K562 (cell line): ENCODE results near the gene FAM180B. TPM values are rescaled to one million over a fixed set of nuclear protein-coding genes. Genes with fewer than 3 reads are reported as not detected.

Source experiments
- ATF4 ChIP-seq: fragments of 450-650 bp; formaldehyde crosslinking; IDR thresholded peaks from 2 replicates; pipeline ENCODE4 v1.4.0; 2022; ENCODE audit warnings: mild to moderate bottlenecking, moderate library complexity
- CBFA2T2 ChIP-seq: fragments of 450-650 bp; conservative IDR thresholded peaks from 2 replicates; pipeline ENCODE4 v1.6.1; 2017; ENCODE audit warnings: mild to moderate bottlenecking
- CXXC5 ChIP-seq: fragments of 250-450 bp; sonication (Bioruptor Pico); IDR thresholded peaks from 2 replicates; pipeline ENCODE4 v1.8.0; 2022; ENCODE audit warnings: inconsistent platforms, mild to moderate bottlenecking, moderate library complexity
- ETS2 ChIP-seq: IDR thresholded peaks from 2 replicates; pipeline ENCODE4 v1.6.1; 2016; ENCODE audit warnings: borderline replicate concordance, missing genetic modification characterization, mild to moderate bottlenecking, moderate library complexity, missing compliant biosample characterization; ENCODE audit not compliant: poor library complexity, severe bottlenecking
- ETV6 ChIP-seq, 3 experiments: fragments of 150-350 bp in 1 of 3; sonication (generic) in 1 of 3; formaldehyde crosslinking in 1 of 3; IDR thresholded peaks; 2 replicates each; pipeline versions ENCODE4 v1.6.1 to v1.8.0; 2014 to 2022; ENCODE audit warnings: borderline replicate concordance in 2 of 3, low read depth in 2 of 3, antibody characterized with exemption in 1 of 3, low read length in 1 of 3, mild to moderate bottlenecking in 1 of 3, missing genetic modification reagents in 1 of 3
- HMGN3 ChIP-seq: IDR thresholded peaks from 2 replicates; pipeline ENCODE4 v1.6.1; 2011; ENCODE audit warnings: borderline replicate concordance, low read depth, mild to moderate bottlenecking, mixed read lengths, low read length; ENCODE audit not compliant: insufficient read length; ENCODE audit errors: extremely low read depth
- ID3 ChIP-seq, 2 experiments: fragments of 250-450 bp in 1 of 2; fragments of 450-650 bp in 1 of 2; sonication (Bioruptor Pico) in 1 of 2; IDR thresholded peaks; 2 replicates each; pipeline versions ENCODE4 v1.6.1 to v1.8.0; 2016 to 2021; ENCODE audit warnings: mild to moderate bottlenecking in 2 of 2, moderate library complexity in 2 of 2, missing compliant biosample characterization in 1 of 2, missing genetic modification characterization in 1 of 2
- IRF9 ChIP-seq: fragments of 450-650 bp; IDR thresholded peaks from 2 replicates; pipeline ENCODE4 v1.6.1; 2016; ENCODE audit warnings: missing biosample characterization, missing genetic modification characterization
- KDM1A ChIP-seq, 2 experiments: fragments of 450-650 bp; IDR thresholded peaks; 2 replicates each; pipeline ENCODE4 v1.6.1; 2016; ENCODE audit warnings: mild to moderate bottlenecking in 2 of 2
- MAFK ChIP-seq: IDR thresholded peaks from 2 replicates; pipeline ENCODE4 v1.6.1; 2011; ENCODE audit warnings: low read length, improper control_type of control experiment
- MCM3 ChIP-seq: fragments of 450-650 bp; IDR thresholded peaks from 2 replicates; pipeline ENCODE4 v1.6.1; 2016
- MNT ChIP-seq, 2 experiments: fragments of 450-650 bp; conservative IDR thresholded peaks; 2 replicates each; pipeline ENCODE4 v1.6.1; 2017; ENCODE audit warnings: mild to moderate bottlenecking in 2 of 2, moderate library complexity in 2 of 2
- NR3C1 ChIP-seq: sonication (generic); formaldehyde crosslinking; IDR thresholded peaks from 2 replicates; pipeline ENCODE4 v1.8.1; 2022; ENCODE audit warnings: missing genetic modification reagents
- PML ChIP-seq: IDR thresholded peaks from 2 replicates; pipeline ENCODE4 v1.6.1; 2012; ENCODE audit warnings: low read length, inconsistent platforms
- RBM15 ChIP-seq: fragments of 200-400 bp; formaldehyde crosslinking; IDR thresholded peaks from 2 replicates; pipeline ENCODE4 v1.6.1; 2018; ENCODE audit warnings: mild to moderate bottlenecking, low read length, moderate library complexity; ENCODE audit not compliant: insufficient read depth
- RBM25 ChIP-seq: fragments of 200-400 bp; formaldehyde crosslinking; IDR thresholded peaks from 2 replicates; pipeline ENCODE4 v1.6.1; 2018; ENCODE audit warnings: low read length, low read depth, moderate library complexity; ENCODE audit not compliant: severe bottlenecking
- SMAD2 ChIP-seq: fragments of 150-350 bp; IDR thresholded peaks from 2 replicates; pipeline ENCODE4 v1.6.1; 2014; ENCODE audit warnings: low read depth, mild to moderate bottlenecking, low read length
- SMAD4 ChIP-seq: fragments of 250-450 bp; sonication (Bioruptor Pico); conservative IDR thresholded peaks from 2 replicates; pipeline ENCODE4 v1.8.0; 2021; ENCODE audit warnings: inconsistent platforms, mild to moderate bottlenecking, moderate library complexity
- ZNF12 ChIP-seq: sonication (generic); formaldehyde crosslinking; IDR thresholded peaks from 2 replicates; pipeline ENCODE4 v1.4.0; 2020; ENCODE audit warnings: mild to moderate bottlenecking, missing genetic modification reagents
- polyA plus RNA-seq, 8 experiments: library from polyadenylated mRNA; depleted of rRNA in 4 of 8; stranded (reverse) in 5 of 8; unstranded in 3 of 8; fragments of >200 nt; fragmentation: Nextera tagmentation in 2 of 8; fragmentation: Illumina TruSeq in 1 of 8; extraction: Ambion mirVana in 2 of 8; extraction: Trizol in 1 of 8; gene quantifications; 2 replicates each; pipeline versions ENCODE4 v1.2.1 to v1.2.3, GENCODE V29; 2011 to 2014; ENCODE audit warnings: inconsistent platforms in 1 of 8, missing spikeins in 1 of 8
- total RNA-seq, 7 experiments: library from RNA; depleted of rRNA in 6 of 7; stranded (reverse); fragments of >200 nt in 6 of 7; fragmentation: Illumina TruSeq in 2 of 7; extraction: Trizol in 2 of 7; gene quantifications; 2 replicates each; pipeline versions ENCODE4 v1.2.1 to v1.2.3, GENCODE V29; 2011 to 2021; ENCODE audit warnings: low replicate concordance in 1 of 7

Gene FAM180B
- total and polyA plus RNA-seq, 9 of the 15 experiments (the other 6 are each of a cell fraction or from before 2014, with no cell fraction given): 0.05 to 0.14 TPM; not detected in 7

GRCh38 chr11:47578524-47579494 lies 7.7 kb upstream of the FAM180B start, which contains the start of the genes KBTBD4 and NDUFS3 (continued):
- no peak for TF ChIP-seq SMAD2
- no peak for TF ChIP-seq RBM25
- peak; percentile 57; the same call in 1 of the 2 replicates for TF ChIP-seq SMAD4 (CRISPR knock-in tag)
- TF ChIP-seq KDM1A (IDR thresholded peaks at IDR 0.05): peak; percentile 35 to 87; a peak in 3 of 4 replicates
- TF ChIP-seq ID3 (CRISPR knock-in tag; IDR thresholded peaks at IDR 0.05): no peak
- peak; percentile 96 for TF ChIP-seq ID3 (tag; IDR thresholded peaks at IDR 0.05)
- peak in 1 of 2 experiments; percentile 40; a peak in 2 of 4 replicates for TF ChIP-seq ETV6 (IDR thresholded peaks at IDR 0.05; ENCODE audit: borderline replicate concordance in 1 of 2, low read depth in 2 of 2, low read length in 1 of 2)
- no peak for TF ChIP-seq ETV6 (CRISPR knock-in tag; IDR thresholded peaks at IDR 0.05; ENCODE audit: borderline replicate concordance)
- TF ChIP-seq ZNF12 (CRISPR knock-in tag): no peak; the same call in 1 of the 2 replicates
- TF ChIP-seq MNT (conservative IDR thresholded peaks at IDR 0.05): peak; percentile 69 to 90
- TF ChIP-seq MAFK: no peak
- peak; percentile 39 for TF ChIP-seq PML
- TF ChIP-seq IRF9: 0 out of 2 replicates have a peak, but pooled peaks have one; percentile 50
- no peak for TF ChIP-seq CBFA2T2
- peak; percentile 53 for TF ChIP-seq HMGN3
- no peak for TF ChIP-seq RBM15
- TF ChIP-seq CXXC5 (CRISPR knock-in tag): peak; percentile 81
- TF ChIP-seq ATF4 (CRISPR knock-in tag): no peak
- no peak for TF ChIP-seq NR3C1 (CRISPR knock-in tag)
- TF ChIP-seq MCM3: no peak; the same call in 1 of the 2 replicates
- TF ChIP-seq ETS2 (tag): no peak
